Endothelial cell of umbilical vein (primary cell): ENCODE measurements around the gene AOC1. TPM values are rescaled to one million over a fixed set of nuclear protein-coding genes. Genes with fewer than 3 reads are reported as not detected.

Experiments
- BruUV-seq: library from RNA; stranded (reverse); fragments of 400-500 nt; replicated peaks from 2 replicates; lab custom pipeline; 2021; lab: Mats Ljungman, UMichigan
- CTCF ChIA-PET: fragments of 300-600, 350-600 bp; sonication (Branson Sonifier 250); formaldehyde crosslinking; loops from one replicate; lab custom pipeline; 2021; ENCODE audit warnings: antibody characterized with exemption, inconsistent platforms; lab: Charles Lee
- POLR2A ChIA-PET: fragments of 300-600, 350-600 bp; sonication (Branson Sonifier 250); formaldehyde crosslinking; loops from one replicate; lab custom pipeline; 2021; ENCODE audit warnings: antibody characterized with exemption, inconsistent platforms; lab: Charles Lee
- DNase-seq: peaks from one replicate; pipeline ENCODE4 v3.0.0-alpha.2; 2011; ENCODE audit warnings: low read depth, low spot score
- FAIRE-seq: peaks from 2 replicates; lab custom pipeline; 2011; peaks lifted over from hg19 to GRCh38; lab: Jason Lieb, UNC
- H2AFZ ChIP-seq: 2 replicates; pipeline ENCODE4 v1.6.0; 2012; ENCODE audit warnings: low read depth, low read length, control low read depth, inconsistent platforms
- H3K27ac ChIP-seq: 2 replicates; pipeline ENCODE4 v1.5.1; 2011; ENCODE audit warnings: low read depth, mild to moderate bottlenecking, control low read depth, low read length, moderate library complexity; ENCODE audit not compliant: insufficient read depth
- H3K27me3 ChIP-seq, 2 experiments: 2 replicates each; pipeline versions ENCODE4 v1.6.0 to v1.6.1; 2011; ENCODE audit warnings: low read length in 2 of 2, mixed read lengths in 1 of 2; ENCODE audit not compliant: control insufficient read depth in 2 of 2, insufficient read depth in 2 of 2
- H3K36me3 ChIP-seq, 2 experiments: 2 replicates in 1 of 2; 3 replicates in 1 of 2; pipeline ENCODE4 v1.5.1; 2011; ENCODE audit warnings: low read length in 2 of 2, mild to moderate bottlenecking in 1 of 2, moderate library complexity in 1 of 2; ENCODE audit not compliant: control insufficient read depth in 2 of 2, insufficient read depth in 2 of 2; ENCODE audit errors: extremely low read depth in 1 of 2
- H3K4me1 ChIP-seq: 3 replicates; pipeline ENCODE4 v1.5.1; 2011; ENCODE audit warnings: mild to moderate bottlenecking, low read length; ENCODE audit not compliant: control insufficient read depth, insufficient read depth; ENCODE audit errors: extremely low read depth
- H3K4me2 ChIP-seq: 2 replicates; pipeline ENCODE4 v1.6.1; 2011; ENCODE audit warnings: low read length, control low read depth, mixed read lengths; ENCODE audit not compliant: insufficient read depth
- H3K4me3 ChIP-seq, 3 experiments: fragments of 200-600 bp in 1 of 3; sonication (generic), shearing (Covaris generic) in 1 of 3; replicated peaks in 1 of 3; 2 replicates each; pipeline ENCODE4 v1.5.1; 2011 to 2016; ENCODE audit warnings: control low read depth in 3 of 3, low read length in 3 of 3, mild to moderate bottlenecking in 2 of 3, inconsistent platforms in 1 of 3, low read depth in 1 of 3, moderate library complexity in 1 of 3; ENCODE audit not compliant: insufficient read depth in 1 of 3
- H3K79me2 ChIP-seq: 2 replicates; pipeline ENCODE4 v1.6.0; 2012; ENCODE audit warnings: low read length, inconsistent platforms; ENCODE audit not compliant: control insufficient read depth, insufficient read depth
- H3K9ac ChIP-seq: replicated peaks from 2 replicates; pipeline ENCODE3; 2011; ENCODE audit warnings: low read length, control low read depth; ENCODE audit not compliant: insufficient read depth; ENCODE audit errors: extremely low read depth
- H3K9me1 ChIP-seq: replicated peaks from 3 replicates; pipeline ENCODE4 v1.6.0; 2011; ENCODE audit warnings: mild to moderate bottlenecking, low read length; ENCODE audit not compliant: control insufficient read depth, insufficient read depth; ENCODE audit errors: extremely low read depth
- H3K9me3 ChIP-seq: replicated peaks from 2 replicates; pipeline ENCODE4 v1.5.1; 2012; ENCODE audit warnings: low read length, inconsistent platforms; ENCODE audit not compliant: control insufficient read depth, insufficient read depth
- H4K20me1 ChIP-seq: replicated peaks from 2 replicates; pipeline ENCODE3; 2011; ENCODE audit warnings: mild to moderate bottlenecking, low read length; ENCODE audit not compliant: control insufficient read depth, insufficient read depth; ENCODE audit errors: extremely low read depth
- EZH2 ChIP-seq: IDR thresholded peaks from 2 replicates; pipeline ENCODE4 v1.6.1; 2012; ENCODE audit warnings: borderline replicate concordance, low read depth, mild to moderate bottlenecking, moderate library complexity, low read length, inconsistent platforms; ENCODE audit not compliant: severe bottlenecking
- FOS ChIP-seq: IDR thresholded peaks from 2 replicates; pipeline ENCODE4 v1.6.1; 2011; ENCODE audit warnings: mild to moderate bottlenecking, low read length, moderate library complexity, borderline replicate concordance; ENCODE audit not compliant: insufficient read depth
- GATA2 ChIP-seq: IDR thresholded peaks from 2 replicates; pipeline ENCODE4 v1.7.0; 2011; ENCODE audit warnings: low read depth, mild to moderate bottlenecking, moderate library complexity, mixed read lengths, low read length; ENCODE audit not compliant: insufficient read length, insufficient read depth
- JUN ChIP-seq: IDR thresholded peaks from 2 replicates; pipeline ENCODE4 v1.6.1; 2011; ENCODE audit warnings: borderline replicate concordance, low read depth; ENCODE audit not compliant: insufficient read length, insufficient read depth
- MAX ChIP-seq: IDR thresholded peaks from 2 replicates; pipeline ENCODE4 v1.6.1; 2011; ENCODE audit not compliant: insufficient read depth, insufficient read length
- MYC ChIP-seq: IDR thresholded peaks from one replicate; pipeline ENCODE4 v1.6.1; 2011; ENCODE audit warnings: mild to moderate bottlenecking, low read depth, low read length
- POLR2A ChIP-seq: IDR thresholded peaks from 2 replicates; pipeline ENCODE4 v1.6.1; 2012; ENCODE audit warnings: low read depth, mild to moderate bottlenecking, control low read depth, low read length
- POLR2AphosphoS5 ChIP-seq: IDR thresholded peaks from 2 replicates; pipeline ENCODE4 v1.6.1; 2012; ENCODE audit warnings: low read depth, mild to moderate bottlenecking, control low read depth, low read length, moderate library complexity; ENCODE audit not compliant: insufficient read depth
- dilution Hi-C: fragments of 300-500 bp; cut with MboI; formaldehyde crosslinking; loops from one replicate; pipeline ENCODE4 v1.15.0; 2019; ENCODE audit warnings: low sequenced_read_pairs; ENCODE audit not compliant: extremely low pct_ligation_motif_present
- intact Hi-C: fragments of 100-400 bp; cut with micrococcal nuclease; formaldehyde crosslinking; loops from one replicate; pipeline ENCODE4 v1.10.0; 2022
- polyA plus RNA-seq, 4 experiments: library from polyadenylated mRNA; depleted of rRNA in 3 of 4; stranded (reverse) in 3 of 4; unstranded in 1 of 4; fragments of >200 nt; gene quantifications; 2 replicates each; pipeline versions ENCODE4 v1.2.1 to v1.2.3, GENCODE V29; 2011 to 2012; ENCODE audit warnings: missing spikeins in 1 of 4
- total RNA-seq: library from RNA; stranded (reverse); gene quantifications from 2 replicates; pipeline ENCODE4 v1.2.3, GENCODE V29; 2021
- TF ChIP-seq, protein P1 (sequence below), 2 donors: IDR thresholded peaks; 1 replicate in 1 of 2; 2 replicates in 1 of 2; pipeline ENCODE4 v1.5.1; 2011; ENCODE audit warnings: low read length in 2 of 2, mild to moderate bottlenecking in 2 of 2, moderate library complexity in 2 of 2, control low read depth in 1 of 2, inconsistent platforms in 1 of 2, low read depth in 1 of 2; ENCODE audit not compliant: insufficient read depth in 1 of 2; ENCODE audit errors: extremely low read depth in 1 of 2

The AOC1 gene
- total and polyA plus RNA-seq, 2 donors (not counting 3 experiments of a cell fraction or from before 2014, with no cell fraction given), result not detected

- H3K9me3 ChIP-seq, result no peaks in the 10 kb centered on the region
- no peak for FAIRE-seq
- H3K27ac ChIP-seq, result no peak overlapping the region
- H3K79me2 ChIP-seq, result no peaks in the 10 kb centered on the region
- BruUV-seq, result no TSS peak
- H3K27me3 ChIP-seq, result peaks cover 2 to 7% of the 10 kb centered on the region in 2 experiments
- no peak for DNase-seq
- intact Hi-C loops (no loop called here), dilution Hi-C loops (no loop called here)
- no peak overlapping the region for H3K4me3 ChIP-seq
- no peak overlapping the region for H3K4me2 ChIP-seq
- no peaks in the 10 kb centered on the region for H3K9me1 ChIP-seq
- CTCF ChIA-PET, result interaction anchor here (0.6 to 4.1 kb wide), 5 partner anchors 10 to 55 kb away, joined by 3 to 18 read pairs (median 4); no protein-coding TSS in a partner anchor
- peaks cover 10% of the 10 kb centered on the region for H3K4me1 ChIP-seq
- H3K36me3 ChIP-seq, result no peaks in the 10 kb centered on the region
- POLR2A ChIA-PET, result interaction anchor here (0.7 kb wide), 1 partner anchor 314 kb away, joined by 7 read pairs; no protein-coding TSS in a partner anchor
- no peak overlapping the region for H3K9ac ChIP-seq
- H4K20me1 ChIP-seq, result no peaks in the 10 kb centered on the region
- no peak overlapping the region for H2AFZ ChIP-seq
- TF ChIP-seq JUN (no peak), POLR2AphosphoS5 (no peak), MAX (no peak), GATA2 (no peak), MYC (no peak), EZH2 (no peak), FOS (no peak), POLR2A (no peak)
- TF ChIP-seq, protein P1, sequence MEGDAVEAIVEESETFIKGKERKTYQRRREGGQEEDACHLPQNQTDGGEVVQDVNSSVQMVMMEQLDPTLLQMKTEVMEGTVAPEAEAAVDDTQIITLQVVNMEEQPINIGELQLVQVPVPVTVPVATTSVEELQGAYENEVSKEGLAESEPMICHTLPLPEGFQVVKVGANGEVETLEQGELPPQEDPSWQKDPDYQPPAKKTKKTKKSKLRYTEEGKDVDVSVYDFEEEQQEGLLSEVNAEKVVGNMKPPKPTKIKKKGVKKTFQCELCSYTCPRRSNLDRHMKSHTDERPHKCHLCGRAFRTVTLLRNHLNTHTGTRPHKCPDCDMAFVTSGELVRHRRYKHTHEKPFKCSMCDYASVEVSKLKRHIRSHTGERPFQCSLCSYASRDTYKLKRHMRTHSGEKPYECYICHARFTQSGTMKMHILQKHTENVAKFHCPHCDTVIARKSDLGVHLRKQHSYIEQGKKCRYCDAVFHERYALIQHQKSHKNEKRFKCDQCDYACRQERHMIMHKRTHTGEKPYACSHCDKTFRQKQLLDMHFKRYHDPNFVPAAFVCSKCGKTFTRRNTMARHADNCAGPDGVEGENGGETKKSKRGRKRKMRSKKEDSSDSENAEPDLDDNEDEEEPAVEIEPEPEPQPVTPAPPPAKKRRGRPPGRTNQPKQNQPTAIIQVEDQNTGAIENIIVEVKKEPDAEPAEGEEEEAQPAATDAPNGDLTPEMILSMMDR (IDR thresholded peaks at IDR 0.05; ENCODE audit: extremely low read depth in 1 of 2, insufficient read depth in 1 of 2, low read depth in 1 of 2, low read length in 2 of 2), result no peak
These were observed 55.9 kb downstream of the AOC1 start for GRCh38 chr7:150908173-150908572.
